ENCODE data around the gene RBM27.

- TF ChIP-seq POLR2A (IDR thresholded peaks at IDR 0.05) (no peak), CTCF (IDR thresholded peaks at IDR 0.05) (no peak)
Observed at GRCh38 chr5:146232223-146232622, 28.8 kb downstream of the RBM27 start.

Measured in right lobe of liver (tissue), 4 donors.